ENCODE results near the gene EBF4.

EBF4 gene

DNA sequence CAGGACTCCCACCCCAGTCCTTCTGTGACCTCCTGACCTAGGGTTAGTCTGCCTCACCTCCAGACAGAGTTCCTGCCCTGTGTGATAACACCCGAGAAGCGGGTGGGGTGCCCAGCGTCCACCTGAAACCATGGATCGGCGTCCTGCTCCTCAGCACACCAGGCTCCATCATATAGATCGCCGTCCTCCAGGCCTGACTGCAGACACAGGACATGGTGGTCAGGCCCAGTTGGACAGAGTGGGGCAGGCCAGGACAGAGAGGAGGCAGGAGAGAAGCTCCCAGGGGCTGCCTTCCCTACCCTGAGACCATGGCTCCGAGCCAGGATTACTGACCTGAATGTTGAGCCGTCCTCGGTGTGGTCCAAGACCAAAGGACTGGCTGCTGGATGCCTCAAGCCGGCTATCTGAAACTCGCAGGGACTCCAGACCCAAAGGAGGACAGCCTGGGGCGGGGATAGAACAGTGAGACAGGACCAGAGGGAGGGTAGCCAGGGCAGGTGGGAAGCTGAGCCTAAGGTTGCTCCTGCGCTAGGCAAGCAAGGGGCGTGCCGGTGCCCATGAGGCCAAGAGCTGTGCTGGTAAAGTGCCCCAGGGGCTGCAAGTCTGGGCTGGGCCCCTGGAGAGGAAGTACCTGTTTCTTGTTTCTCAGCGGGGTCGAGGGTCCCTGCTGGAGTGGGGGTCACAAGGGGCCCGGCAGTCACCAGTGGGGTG, 105.7 kb downstream of the EBF4 start:
- TF ChIP-seq, protein P1, sequence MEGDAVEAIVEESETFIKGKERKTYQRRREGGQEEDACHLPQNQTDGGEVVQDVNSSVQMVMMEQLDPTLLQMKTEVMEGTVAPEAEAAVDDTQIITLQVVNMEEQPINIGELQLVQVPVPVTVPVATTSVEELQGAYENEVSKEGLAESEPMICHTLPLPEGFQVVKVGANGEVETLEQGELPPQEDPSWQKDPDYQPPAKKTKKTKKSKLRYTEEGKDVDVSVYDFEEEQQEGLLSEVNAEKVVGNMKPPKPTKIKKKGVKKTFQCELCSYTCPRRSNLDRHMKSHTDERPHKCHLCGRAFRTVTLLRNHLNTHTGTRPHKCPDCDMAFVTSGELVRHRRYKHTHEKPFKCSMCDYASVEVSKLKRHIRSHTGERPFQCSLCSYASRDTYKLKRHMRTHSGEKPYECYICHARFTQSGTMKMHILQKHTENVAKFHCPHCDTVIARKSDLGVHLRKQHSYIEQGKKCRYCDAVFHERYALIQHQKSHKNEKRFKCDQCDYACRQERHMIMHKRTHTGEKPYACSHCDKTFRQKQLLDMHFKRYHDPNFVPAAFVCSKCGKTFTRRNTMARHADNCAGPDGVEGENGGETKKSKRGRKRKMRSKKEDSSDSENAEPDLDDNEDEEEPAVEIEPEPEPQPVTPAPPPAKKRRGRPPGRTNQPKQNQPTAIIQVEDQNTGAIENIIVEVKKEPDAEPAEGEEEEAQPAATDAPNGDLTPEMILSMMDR (IDR thresholded peaks at IDR 0.05; ENCODE audit: low read depth, low read length): no peak
- TF ChIP-seq EZH2phosphoT487 (IDR thresholded peaks at IDR 0.05; ENCODE audit: low read depth): no peak
- H3K79me2 ChIP-seq (ENCODE audit: low read length): no peaks in the 10 kb centered on the region
- no peaks in the 10 kb centered on the region for H3K36me3 ChIP-seq (replicated peaks; ENCODE audit: low read depth, low read length)
- H3K27me3 ChIP-seq (ENCODE audit: low read depth, low read length): peaks cover 20% of the 10 kb centered on the region
- H3K4me1 ChIP-seq (ENCODE audit: low read length): peaks cover 27% of the 10 kb centered on the region
- H4K20me1 ChIP-seq (ENCODE audit: insufficient read depth, low read length): no peaks in the 10 kb centered on the region
- H2AFZ ChIP-seq (ENCODE audit: low read depth, low read length): no peak overlapping the region
- H3K4me3 ChIP-seq (ENCODE audit: low read length): 0 out of 2 replicates have a peak overlapping the region, but pooled peaks have one; percentile 82
- H3K9ac ChIP-seq (ENCODE audit: low read length): no peak overlapping the region; the same call in 1 of the 2 replicates
- no peak overlapping the region for H3K27ac ChIP-seq (ENCODE audit: low read length)
- H3K4me2 ChIP-seq (ENCODE audit: low read length): peak overlapping the region; percentile 90
- no peaks in the 10 kb centered on the region for H3K9me3 ChIP-seq (ENCODE audit: insufficient read depth, low read length)

DNA sequence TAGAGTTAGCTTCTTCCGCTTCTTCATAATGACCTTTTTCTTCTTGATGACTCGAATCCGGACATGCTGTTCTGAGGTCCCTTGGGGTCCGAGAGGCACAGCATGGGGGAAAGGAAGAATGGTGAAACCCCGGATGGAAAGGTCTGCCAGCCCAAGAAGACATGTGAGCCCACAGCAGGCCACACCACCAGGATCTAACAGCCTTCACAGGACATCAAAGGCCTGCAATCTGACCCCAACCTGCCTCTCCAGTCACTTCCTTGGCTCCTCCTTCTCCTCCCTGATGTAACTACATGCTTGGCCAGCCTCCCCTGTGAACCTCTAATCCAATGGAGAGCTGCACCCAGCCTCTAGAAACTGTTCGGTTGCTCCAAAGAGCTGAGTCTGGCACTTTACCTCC, 106.2 kb downstream of the EBF4 start:
- H3K9ac ChIP-seq (ENCODE audit: low read length): peak overlapping the region; percentile 68
- H3K79me2 ChIP-seq (ENCODE audit: low read length): no peaks in the 10 kb centered on the region
- H3K9me3 ChIP-seq (ENCODE audit: insufficient read depth, low read length): no peaks in the 10 kb centered on the region
- 0 out of 2 replicates have a peak overlapping the region, but pooled peaks have one; percentile 24 for H3K27ac ChIP-seq (ENCODE audit: low read length)
- H3K4me3 ChIP-seq (ENCODE audit: low read length): peak overlapping the region; percentile 82
- TF ChIP-seq, protein P1 (IDR thresholded peaks at IDR 0.05; ENCODE audit: low read depth, low read length): no peak
- TF ChIP-seq EZH2phosphoT487 (IDR thresholded peaks at IDR 0.05; ENCODE audit: low read depth): no peak
- H3K27me3 ChIP-seq (ENCODE audit: low read depth, low read length): peaks cover 16% of the 10 kb centered on the region
- peak overlapping the region; percentile 92; the same call in 1 of the 2 replicates for H2AFZ ChIP-seq (ENCODE audit: low read depth, low read length)
- H3K4me2 ChIP-seq (ENCODE audit: low read length): peak overlapping the region; percentile 90
- no peaks in the 10 kb centered on the region for H4K20me1 ChIP-seq (ENCODE audit: insufficient read depth, low read length)
- no peaks in the 10 kb centered on the region for H3K36me3 ChIP-seq (replicated peaks; ENCODE audit: low read depth, low read length)
- peaks cover 27% of the 10 kb centered on the region for H3K4me1 ChIP-seq (ENCODE audit: low read length)

DNA sequence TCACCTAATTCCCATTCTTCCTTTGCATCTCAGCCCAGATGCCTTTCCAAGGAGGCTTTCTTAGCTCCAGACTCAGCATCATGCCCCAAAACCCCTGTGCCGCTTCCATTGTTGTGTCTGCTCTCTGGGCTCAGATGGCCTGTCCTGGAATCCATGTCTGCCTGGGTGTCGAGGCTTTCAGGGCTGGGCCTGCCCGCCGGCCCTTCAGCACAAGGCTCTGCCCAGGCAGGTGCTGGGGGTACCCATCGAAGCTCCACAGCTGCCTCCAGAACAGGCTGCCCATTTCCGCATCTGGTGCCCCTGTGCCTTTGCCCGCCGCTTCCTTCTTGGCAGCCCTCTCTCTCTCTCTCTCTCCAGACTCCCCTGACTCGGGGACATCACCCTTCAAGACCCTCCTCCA, 106.7 kb downstream of the EBF4 start:
- H3K36me3 ChIP-seq (replicated peaks; ENCODE audit: low read depth, low read length): no peaks in the 10 kb centered on the region
- peaks cover 20% of the 10 kb centered on the region for H3K27me3 ChIP-seq (ENCODE audit: low read depth, low read length)
- peak overlapping the region; percentile 90 for H3K4me2 ChIP-seq (ENCODE audit: low read length)
- H2AFZ ChIP-seq (ENCODE audit: low read depth, low read length): peak overlapping the region; percentile 92
- H3K9ac ChIP-seq (ENCODE audit: low read length): peak overlapping the region; percentile 68
- H3K79me2 ChIP-seq (ENCODE audit: low read length): no peaks in the 10 kb centered on the region
- H3K4me1 ChIP-seq (ENCODE audit: low read length): peaks cover 27% of the 10 kb centered on the region
- TF ChIP-seq EZH2phosphoT487 (IDR thresholded peaks at IDR 0.05; ENCODE audit: low read depth): no peak
- TF ChIP-seq, protein P1 (IDR thresholded peaks at IDR 0.05; ENCODE audit: low read depth, low read length): no peak
- H3K9me3 ChIP-seq (ENCODE audit: insufficient read depth, low read length): no peaks in the 10 kb centered on the region
- peak overlapping the region; percentile 82 for H3K4me3 ChIP-seq (ENCODE audit: low read length)
- H4K20me1 ChIP-seq (ENCODE audit: insufficient read depth, low read length): no peaks in the 10 kb centered on the region
- peak overlapping the region; percentile 24; the same call in 1 of the 2 replicates for H3K27ac ChIP-seq (ENCODE audit: low read length)

DNA sequence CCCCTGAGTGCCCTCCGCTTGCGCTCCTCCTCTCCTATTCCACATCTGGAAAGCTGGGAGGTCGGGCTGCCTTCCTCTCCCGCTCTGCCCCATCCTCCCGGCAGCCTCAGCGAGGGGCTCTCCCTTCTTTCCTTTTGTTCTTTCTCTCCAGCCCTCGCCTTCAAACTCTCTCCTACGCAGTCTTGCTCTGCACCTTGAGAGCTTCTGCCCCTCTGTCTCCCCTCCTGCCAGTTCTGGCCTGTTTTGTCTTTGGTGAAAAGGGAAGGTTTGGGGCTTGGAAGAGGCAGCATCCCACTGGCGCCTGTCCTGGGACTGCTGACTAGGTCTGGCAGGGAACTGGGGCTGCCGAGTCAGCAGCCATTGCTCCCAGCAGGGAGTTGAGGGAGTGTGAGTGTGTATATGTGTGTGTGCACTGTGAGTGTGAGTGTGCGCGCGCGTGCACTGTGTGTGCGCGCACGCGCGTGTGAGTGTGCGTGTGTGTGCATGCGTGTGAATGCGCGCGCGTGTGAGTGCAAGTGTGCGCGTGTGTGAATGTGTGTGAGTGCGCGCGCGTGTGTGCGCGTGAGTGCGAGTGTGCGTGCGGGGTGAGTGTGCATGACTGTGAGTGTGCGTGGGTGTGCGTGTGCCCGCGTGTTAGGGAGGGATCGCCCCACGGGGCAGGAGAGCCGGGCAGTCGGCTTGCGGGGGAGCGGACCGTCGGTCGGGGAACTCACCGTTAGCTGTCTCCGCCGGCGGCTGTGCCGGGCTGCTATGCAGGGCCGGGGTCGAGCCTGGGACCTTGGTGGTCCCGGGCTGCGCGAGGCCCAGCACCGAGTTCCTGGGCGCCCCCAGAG, 107.3 kb downstream of the EBF4 start:
- Histone ChIP-seq H3K79me2 (ENCODE audit: low read length) (no peaks in the 10 kb centered on the region), H3K27me3 (ENCODE audit: low read depth, low read length) (peaks cover 23% of the 10 kb centered on the region), H3K36me3 (replicated peaks; ENCODE audit: low read depth, low read length) (no peaks in the 10 kb centered on the region), H3K4me1 (ENCODE audit: low read length) (peaks cover 27% of the 10 kb centered on the region), H3K9ac (ENCODE audit: low read length) (peak overlapping the region; percentile 68), H2AFZ (ENCODE audit: low read depth, low read length) (peak overlapping the region; percentile 92), H4K20me1 (ENCODE audit: insufficient read depth, low read length) (no peaks in the 10 kb centered on the region), H3K9me3 (ENCODE audit: insufficient read depth, low read length) (no peaks in the 10 kb centered on the region), H3K4me3 (ENCODE audit: low read length) (peak overlapping the region; percentile 82), H3K27ac (ENCODE audit: low read length) (peak overlapping the region; percentile 24; the same call in 1 of the 2 replicates), H3K4me2 (ENCODE audit: low read length) (peak overlapping the region; percentile 90)
- TF ChIP-seq, protein P1 (IDR thresholded peaks at IDR 0.05; ENCODE audit: low read depth, low read length): no peak
- no peak for TF ChIP-seq EZH2phosphoT487 (IDR thresholded peaks at IDR 0.05; ENCODE audit: low read depth)
